GM12872 (cell line): ENCODE results near the gene ZNF580.

Experiments used
- TF ChIP-seq, protein P1 (sequence below): IDR thresholded peaks from 3 replicates; pipeline ENCODE4 v1.5.1; 2011; ENCODE audit warnings: low read depth, mild to moderate bottlenecking, low read length, moderate library complexity; ENCODE audit not compliant: insufficient read depth

The ZNF580 gene

DNA sequence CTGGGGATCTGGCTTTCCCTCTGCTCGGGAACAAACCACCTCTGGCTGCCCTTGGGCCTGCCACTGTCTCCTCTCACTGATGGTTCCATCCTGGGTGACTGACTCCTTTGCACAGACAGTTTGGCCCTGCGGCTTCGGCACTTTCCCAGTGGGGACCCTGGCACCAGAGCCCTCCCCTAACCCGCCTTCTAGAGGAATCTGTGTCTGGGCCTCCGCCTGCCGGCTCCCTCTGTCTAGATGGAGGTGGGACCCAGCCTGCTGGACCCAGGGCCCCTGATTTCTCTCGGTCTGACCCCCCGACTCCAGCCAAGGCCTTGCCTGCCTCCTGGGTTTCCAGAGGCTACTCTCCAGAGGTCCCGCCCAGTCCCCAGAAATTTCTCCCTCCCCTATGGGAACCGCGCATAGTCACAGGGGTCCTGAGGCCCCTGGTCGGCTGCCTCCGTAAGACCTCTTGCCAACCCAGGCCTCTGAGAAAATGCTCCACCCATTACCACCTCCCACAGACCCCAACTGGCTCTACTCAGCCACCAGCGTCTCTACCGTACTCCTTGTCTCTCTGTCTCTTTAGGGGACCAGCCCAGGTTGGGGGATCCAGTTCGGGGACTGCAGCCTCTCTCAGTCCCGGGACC is 9.9 kb downstream of the ZNF580 start:
- TF ChIP-seq, protein P1, sequence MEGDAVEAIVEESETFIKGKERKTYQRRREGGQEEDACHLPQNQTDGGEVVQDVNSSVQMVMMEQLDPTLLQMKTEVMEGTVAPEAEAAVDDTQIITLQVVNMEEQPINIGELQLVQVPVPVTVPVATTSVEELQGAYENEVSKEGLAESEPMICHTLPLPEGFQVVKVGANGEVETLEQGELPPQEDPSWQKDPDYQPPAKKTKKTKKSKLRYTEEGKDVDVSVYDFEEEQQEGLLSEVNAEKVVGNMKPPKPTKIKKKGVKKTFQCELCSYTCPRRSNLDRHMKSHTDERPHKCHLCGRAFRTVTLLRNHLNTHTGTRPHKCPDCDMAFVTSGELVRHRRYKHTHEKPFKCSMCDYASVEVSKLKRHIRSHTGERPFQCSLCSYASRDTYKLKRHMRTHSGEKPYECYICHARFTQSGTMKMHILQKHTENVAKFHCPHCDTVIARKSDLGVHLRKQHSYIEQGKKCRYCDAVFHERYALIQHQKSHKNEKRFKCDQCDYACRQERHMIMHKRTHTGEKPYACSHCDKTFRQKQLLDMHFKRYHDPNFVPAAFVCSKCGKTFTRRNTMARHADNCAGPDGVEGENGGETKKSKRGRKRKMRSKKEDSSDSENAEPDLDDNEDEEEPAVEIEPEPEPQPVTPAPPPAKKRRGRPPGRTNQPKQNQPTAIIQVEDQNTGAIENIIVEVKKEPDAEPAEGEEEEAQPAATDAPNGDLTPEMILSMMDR, result no peak

GRCh38 chr19:55651236-55651635 is 10.4 kb downstream of the ZNF580 start:
- TF ChIP-seq, protein P1, result no peak

DNA sequence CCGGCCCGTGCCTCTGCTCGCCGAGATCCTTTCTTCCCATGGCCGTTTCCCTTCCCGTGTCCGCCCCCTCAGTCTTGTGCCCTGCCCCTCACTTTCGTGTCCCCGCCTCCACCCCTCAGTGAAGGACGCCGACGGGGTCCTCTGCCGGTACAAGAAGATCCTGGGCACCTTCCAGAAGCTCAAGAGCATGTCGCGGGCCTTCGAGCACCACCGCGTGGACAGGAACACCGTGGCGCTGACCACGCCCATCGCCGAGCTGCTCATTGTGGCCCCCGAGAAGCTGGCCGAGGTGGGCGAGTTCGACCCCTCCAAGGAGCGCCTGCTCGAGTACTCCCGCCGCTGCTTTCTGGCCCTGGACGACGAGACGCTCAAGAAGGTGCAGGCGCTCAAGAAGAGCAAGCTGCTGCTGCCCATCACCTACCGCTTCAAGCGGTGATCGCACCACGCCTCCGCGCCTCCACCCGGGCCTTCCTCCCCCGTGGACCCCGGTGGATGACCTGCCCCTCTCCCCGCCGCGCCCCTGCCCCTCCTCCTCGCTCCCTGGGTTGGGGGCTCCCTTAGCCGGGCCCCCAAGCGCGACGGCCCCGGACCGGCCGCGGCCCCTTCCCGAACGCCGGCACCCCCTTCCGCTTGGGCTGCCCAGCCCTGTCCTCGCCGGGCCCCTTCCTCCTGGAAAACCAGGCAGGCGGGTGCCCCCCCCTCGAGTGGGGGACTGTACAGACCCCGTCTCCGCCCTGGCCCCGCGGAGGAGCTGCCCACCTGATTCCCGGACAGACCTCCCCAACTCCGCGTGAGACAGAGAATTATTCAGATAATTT is 11.7 kb downstream of the ZNF580 start:
- TF ChIP-seq, protein P1, result no peak

- TF ChIP-seq, protein P1, result peak; percentile 100
Observed at GRCh38 chr19:55653651-55654322, 13.0 kb downstream of the ZNF580 start.

DNA sequence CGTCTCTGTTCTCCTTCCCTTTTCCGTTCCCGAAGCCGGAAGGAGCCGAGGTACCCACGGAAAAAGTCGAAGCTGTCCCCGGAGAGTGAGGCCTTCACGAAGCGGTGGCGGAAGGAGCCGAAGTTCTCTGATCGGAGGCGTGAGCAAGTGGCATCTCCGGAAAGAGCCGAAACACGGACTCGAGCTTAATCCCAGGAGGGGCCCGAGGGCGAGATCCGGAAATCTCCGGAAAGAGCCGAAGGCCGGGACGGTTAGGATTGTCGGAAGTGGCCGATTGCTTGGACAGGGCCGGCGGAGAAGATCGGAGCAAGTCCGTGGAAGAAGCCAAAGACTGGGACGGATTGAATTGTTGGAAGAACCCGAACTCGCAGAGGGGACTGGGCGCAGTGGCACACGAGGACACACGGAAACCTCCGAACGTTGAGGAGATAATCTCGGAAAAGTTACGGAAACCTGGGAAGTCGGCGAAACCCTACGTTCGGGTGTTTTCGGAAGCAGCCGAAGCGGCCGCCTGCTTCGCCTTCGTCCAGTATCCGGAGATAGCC is 13.6 kb downstream of the ZNF580 start:
- TF ChIP-seq, protein P1, result no peak

DNA sequence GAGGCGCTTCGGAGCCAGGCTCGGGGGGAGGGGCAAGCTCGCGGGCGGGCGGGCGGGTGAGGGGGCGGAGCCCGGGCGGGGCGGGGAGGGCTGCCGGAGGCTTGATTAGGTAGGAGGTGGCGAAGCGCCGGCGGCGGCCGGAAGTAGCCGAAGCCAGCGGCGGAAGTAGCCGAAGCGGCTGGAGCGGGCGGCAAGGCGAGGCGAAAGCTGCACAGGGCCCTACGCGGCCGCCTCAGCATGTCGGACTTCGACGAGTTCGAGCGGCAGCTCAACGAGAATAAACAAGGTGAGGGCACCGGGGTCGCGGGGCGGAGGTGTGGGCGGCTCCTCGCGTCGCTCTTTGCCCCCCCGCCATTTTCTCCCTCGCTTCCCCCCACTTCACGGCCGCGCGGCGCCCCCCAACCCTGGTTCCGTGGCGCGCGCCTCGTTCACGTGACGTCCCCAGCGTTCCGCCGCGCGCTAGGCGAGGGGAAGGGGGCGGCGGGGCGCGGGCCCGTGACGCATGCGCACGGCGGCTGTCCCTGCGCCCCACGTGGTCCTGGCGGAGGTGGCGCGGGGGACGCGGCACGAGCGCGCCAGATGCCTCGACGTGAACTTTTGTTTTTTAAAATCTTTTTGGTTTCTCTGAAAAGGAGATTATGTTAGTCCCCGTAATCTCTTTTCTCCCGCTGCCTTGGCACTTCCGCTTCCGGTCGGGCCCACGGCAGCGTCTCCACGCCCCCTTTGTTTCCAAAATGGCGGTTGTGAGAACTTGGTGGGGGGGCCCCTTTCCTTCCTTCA is 14.3 kb downstream of the ZNF580 start, which contains the start of gene U2AF2:
U2AF2 (plus strand) TSS at position 168 of the 780 bp plus-strand sequence; CDS start at position 238, 70 bp downstream.
- TF ChIP-seq, protein P1, result no peak

- TF ChIP-seq, protein P1, result no peak
Observed at GRCh38 chr19:55655648-55656040, 14.8 kb downstream of the ZNF580 start.
